ENCODE measurements around the gene ELF4. TPM values are rescaled to one million over a fixed set of nuclear protein-coding genes. Genes with fewer than 3 reads are reported as not detected.

The ELF4 gene
- total RNA-seq, 2 donors from 2014 or later: 1.6 to 3.6 TPM

DNA sequence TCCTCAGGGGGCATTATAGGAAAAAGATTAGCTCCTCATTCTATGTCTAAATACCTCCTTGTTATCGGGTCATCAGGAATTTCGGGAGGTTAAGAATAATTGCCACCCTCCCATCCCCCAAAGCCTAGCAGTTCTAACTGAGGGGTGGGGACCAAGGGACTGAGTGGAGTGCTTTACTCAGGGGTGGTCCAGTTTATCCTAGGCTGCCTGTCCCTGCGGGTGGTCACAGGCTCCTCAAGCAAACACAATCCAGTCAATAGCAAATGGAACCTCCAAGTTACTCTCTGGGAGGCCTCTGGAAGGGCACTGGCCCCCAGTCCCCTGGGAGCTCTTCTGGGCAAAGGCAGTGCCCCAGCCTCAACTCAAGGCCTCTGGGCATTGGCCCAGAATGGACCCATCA lies 6.7 kb downstream of the ELF4 start:
- intact Hi-C loops (cut with DNase I): no loop called here
- Histone ChIP-seq H3K4me3 (no peak overlapping the region), H3K36me3 (replicated peaks in 1 of 2; ENCODE audit: insufficient read depth in 1 of 2, low read depth in 2 of 2) (no peaks in the 10 kb centered on the region), H3K27ac (no peak overlapping the region), H3K27me3 (no peaks in the 10 kb centered on the region), H3K4me1 (no peaks in the 10 kb centered on the region), H3K9me3 (no peaks in the 10 kb centered on the region)
- TF ChIP-seq, protein P1, sequence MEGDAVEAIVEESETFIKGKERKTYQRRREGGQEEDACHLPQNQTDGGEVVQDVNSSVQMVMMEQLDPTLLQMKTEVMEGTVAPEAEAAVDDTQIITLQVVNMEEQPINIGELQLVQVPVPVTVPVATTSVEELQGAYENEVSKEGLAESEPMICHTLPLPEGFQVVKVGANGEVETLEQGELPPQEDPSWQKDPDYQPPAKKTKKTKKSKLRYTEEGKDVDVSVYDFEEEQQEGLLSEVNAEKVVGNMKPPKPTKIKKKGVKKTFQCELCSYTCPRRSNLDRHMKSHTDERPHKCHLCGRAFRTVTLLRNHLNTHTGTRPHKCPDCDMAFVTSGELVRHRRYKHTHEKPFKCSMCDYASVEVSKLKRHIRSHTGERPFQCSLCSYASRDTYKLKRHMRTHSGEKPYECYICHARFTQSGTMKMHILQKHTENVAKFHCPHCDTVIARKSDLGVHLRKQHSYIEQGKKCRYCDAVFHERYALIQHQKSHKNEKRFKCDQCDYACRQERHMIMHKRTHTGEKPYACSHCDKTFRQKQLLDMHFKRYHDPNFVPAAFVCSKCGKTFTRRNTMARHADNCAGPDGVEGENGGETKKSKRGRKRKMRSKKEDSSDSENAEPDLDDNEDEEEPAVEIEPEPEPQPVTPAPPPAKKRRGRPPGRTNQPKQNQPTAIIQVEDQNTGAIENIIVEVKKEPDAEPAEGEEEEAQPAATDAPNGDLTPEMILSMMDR (IDR thresholded peaks at IDR 0.05): no peak
- TF ChIP-seq POLR2A (IDR thresholded peaks at IDR 0.05): no peak
- ATAC-seq (no peak), DNase-seq (no peak)
- 54 to 100% methylated on average over 1 to 3 of the region's 3 CpGs for WGBS, 2 donors

DNA sequence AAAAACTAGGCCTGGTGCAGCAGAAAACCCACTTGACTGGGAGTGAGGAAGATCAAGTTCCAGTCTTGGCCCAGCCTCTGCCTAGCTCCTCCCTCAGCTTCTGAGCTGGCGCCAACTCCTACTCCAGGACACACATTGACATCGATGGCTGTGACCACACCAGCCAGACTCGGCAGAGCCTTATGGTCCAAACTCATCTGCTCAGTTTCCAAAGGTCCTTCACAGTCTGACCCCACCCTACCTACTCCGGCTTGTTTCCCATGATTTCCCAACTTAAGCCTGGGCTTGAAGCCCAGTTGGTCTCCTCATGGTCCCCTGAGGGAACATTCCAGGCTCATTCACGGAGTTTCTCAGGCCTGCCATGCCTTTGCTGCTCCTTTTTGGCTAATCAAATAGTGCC lies 10.1 kb downstream of the ELF4 start:
- H3K27me3 ChIP-seq: no peaks in the 10 kb centered on the region
- TF ChIP-seq POLR2A (IDR thresholded peaks at IDR 0.05): no peak
- TF ChIP-seq, protein P1 (IDR thresholded peaks at IDR 0.05): no peak
- no peak overlapping the region for H3K4me3 ChIP-seq
- H3K27ac ChIP-seq: no peak overlapping the region
- peak in 3 of 4 donors; percentile 34 to 48 (median 43) for DNase-seq
- WGBS, 2 donors: 66% methylated on average over 5 of the region's 5 CpGs; no CpG with 5 or more reads in 1 of the 2 donors
- intact Hi-C loops (cut with DNase I): no loop called here
- ATAC-seq: peak; percentile 52
- no peaks in the 10 kb centered on the region for H3K36me3 ChIP-seq (replicated peaks in 1 of 2; ENCODE audit: insufficient read depth in 1 of 2, low read depth in 2 of 2)
- no peaks in the 10 kb centered on the region for H3K4me1 ChIP-seq
- no peaks in the 10 kb centered on the region for H3K9me3 ChIP-seq

DNA sequence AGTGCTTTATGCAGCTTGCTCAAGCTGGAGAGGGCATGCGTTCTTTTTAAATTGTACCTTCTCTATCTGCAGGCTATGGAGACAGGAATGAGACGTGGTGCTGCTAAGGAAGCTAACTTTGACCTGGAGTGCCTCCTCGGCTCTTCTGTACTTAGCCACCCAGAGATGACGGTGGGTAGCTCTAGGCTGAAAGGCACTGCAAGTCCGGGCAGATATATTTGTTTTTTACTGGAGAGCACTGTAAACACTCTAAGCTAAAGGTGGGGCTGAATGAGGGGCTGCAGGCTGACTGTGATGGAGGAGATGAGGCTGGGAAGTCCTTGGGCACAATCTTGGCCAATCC lies 12.1 kb downstream of the ELF4 start:
- intact Hi-C loops (cut with DNase I): no loop called here
- 57% methylated on average over 5 of the region's 5 CpGs; no CpG with 5 or more reads in 1 of the 2 donors for WGBS, 2 donors
- no peak for DNase-seq
- Histone ChIP-seq H3K27ac (peak overlapping the region in 2 of 4 donors; percentile 25 to 32), H3K4me1 (no peaks in the 10 kb centered on the region), H3K36me3 (replicated peaks in 1 of 2; ENCODE audit: insufficient read depth in 1 of 2, low read depth in 2 of 2) (no peaks in the 10 kb centered on the region), H3K4me3 (no peak overlapping the region), H3K27me3 (no peaks in the 10 kb centered on the region), H3K9me3 (no peaks in the 10 kb centered on the region)
- no peak for ATAC-seq
- no peak for TF ChIP-seq POLR2A (IDR thresholded peaks at IDR 0.05)
- TF ChIP-seq, protein P1 (IDR thresholded peaks at IDR 0.05): no peak

DNA sequence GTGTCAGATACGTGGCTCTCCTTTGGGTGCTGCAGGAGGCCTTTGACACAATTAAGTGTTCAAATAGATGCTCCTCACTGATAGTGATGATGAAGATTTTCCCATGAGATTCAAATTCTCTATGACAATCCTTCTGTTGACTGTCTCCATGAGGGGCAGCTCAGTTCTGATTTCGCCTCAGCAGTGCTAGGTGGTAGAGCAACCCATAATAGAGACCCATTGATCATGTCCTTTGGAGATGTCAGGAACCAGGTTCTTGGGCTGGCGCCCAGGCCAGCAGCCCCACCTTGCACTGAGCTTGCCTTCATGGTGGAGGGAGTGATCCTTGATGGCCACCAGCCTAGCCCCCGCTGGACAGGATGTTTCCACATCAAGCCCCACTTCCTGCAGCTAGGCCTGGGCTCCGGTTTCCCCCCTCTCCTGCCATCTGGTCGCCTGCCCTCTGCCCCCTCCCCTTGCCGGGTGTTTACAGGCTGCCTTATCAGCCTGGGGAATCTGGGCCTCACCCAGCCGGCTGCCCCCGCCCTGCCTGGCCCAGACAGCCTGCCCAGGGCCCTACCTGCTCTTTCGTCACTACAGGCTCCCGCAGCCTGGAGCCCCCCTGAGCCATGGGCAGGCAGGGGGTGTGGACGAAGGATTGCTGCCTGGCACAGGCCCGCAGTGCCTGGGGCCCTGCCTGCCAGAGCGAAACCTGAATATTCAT lies 12.6 kb downstream of the ELF4 start:
- no peaks in the 10 kb centered on the region for H3K36me3 ChIP-seq (replicated peaks in 1 of 2; ENCODE audit: insufficient read depth in 1 of 2, low read depth in 2 of 2)
- no peaks in the 10 kb centered on the region for H3K9me3 ChIP-seq
- H3K27me3 ChIP-seq: no peaks in the 10 kb centered on the region
- 49 to 92% methylated on average over 2 to 13 of the region's 14 CpGs for WGBS, 2 donors
- intact Hi-C loops (cut with DNase I): no loop called here
- H3K4me1 ChIP-seq: no peaks in the 10 kb centered on the region
- H3K27ac ChIP-seq: peak overlapping the region in 2 of 4 donors; percentile 25 to 32
- H3K4me3 ChIP-seq: no peak overlapping the region
- DNase-seq (no peak), ATAC-seq (peak; percentile 50)
- TF ChIP-seq POLR2A (IDR thresholded peaks at IDR 0.05): no peak
- TF ChIP-seq, protein P1 (IDR thresholded peaks at IDR 0.05): no peak

All from body of pancreas (tissue), 4 donors.